Rectal smooth muscle tissue (tissue), 1 donor: Measurements from ENCODE around the gene LAIR1.
"Not testable (repeated sequence)": the region's sequence is repeated elsewhere in the genome, so short reads cannot be mapped to it uniquely, and the experiment has no call there.

Experiments used
- H3K27ac ChIP-seq: one replicate; pipeline ENCODE4 v1.7.0; 2013; ENCODE audit warnings: low read depth, low read length, inconsistent platforms
- H3K27me3 ChIP-seq: one replicate; pipeline ENCODE4 v1.7.0; 2013; ENCODE audit warnings: low read length; ENCODE audit not compliant: control insufficient read depth, insufficient read depth
- H3K36me3 ChIP-seq: one replicate; pipeline ENCODE4 v1.7.0; 2013; ENCODE audit warnings: low read length; ENCODE audit not compliant: control insufficient read depth, insufficient read depth
- H3K4me1 ChIP-seq: one replicate; pipeline ENCODE4 v1.7.0; 2013; ENCODE audit warnings: low read length; ENCODE audit not compliant: control insufficient read depth, insufficient read depth
- H3K4me3 ChIP-seq: one replicate; pipeline ENCODE4 v1.7.0; 2013; ENCODE audit warnings: low read length
- H3K9ac ChIP-seq: one replicate; pipeline ENCODE4 v1.7.0; 2013; ENCODE audit warnings: low read length

Gene LAIR1

DNA sequence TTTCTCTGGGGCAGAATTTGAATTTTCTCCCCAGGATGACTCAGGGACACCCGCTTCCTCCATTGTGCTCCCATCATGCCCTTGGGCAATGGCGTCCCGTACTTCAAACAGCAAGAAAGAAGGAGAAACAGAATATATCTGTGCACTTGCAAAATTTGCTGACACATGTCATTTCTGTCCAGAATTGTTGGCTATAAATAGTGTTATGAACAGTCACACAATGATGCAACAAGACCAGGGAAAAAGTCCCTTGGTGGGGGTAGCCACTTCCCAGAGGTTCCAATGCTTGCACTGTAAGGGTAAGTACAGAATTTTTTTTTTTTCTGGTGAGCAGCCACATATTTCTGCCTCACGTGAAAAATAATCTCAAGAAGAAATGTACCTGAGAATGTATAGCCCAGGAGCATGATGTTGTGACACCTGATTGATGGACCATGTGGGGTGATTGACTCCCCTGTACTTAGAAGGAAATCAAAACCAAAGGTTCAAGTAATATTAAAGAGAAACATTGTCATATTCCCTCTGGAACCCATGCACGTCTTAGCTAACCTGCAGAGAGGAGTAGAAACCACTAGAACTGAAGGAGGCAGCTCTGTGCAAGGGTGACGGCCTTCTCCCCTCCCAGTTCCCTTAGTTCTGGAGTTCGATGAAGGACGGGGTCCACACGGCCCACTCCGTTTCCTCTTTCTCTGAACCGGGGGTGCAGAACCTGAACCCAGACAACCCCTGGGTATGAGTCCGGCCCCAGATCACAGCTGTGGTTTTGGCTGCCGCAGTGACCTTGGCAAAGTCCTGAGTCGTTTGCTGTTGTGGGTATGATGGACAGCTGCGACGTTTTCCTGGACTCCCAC, 9.3 kb upstream of the LAIR1 start:
- no peak overlapping the region for H3K9ac ChIP-seq
- no peak overlapping the region for H3K4me3 ChIP-seq
- H3K36me3 ChIP-seq: no peaks in the 10 kb centered on the region
- H3K4me1 ChIP-seq: no peaks in the 10 kb centered on the region
- H3K27ac ChIP-seq: no peak overlapping the region
- H3K27me3 ChIP-seq: no peaks in the 10 kb centered on the region

DNA sequence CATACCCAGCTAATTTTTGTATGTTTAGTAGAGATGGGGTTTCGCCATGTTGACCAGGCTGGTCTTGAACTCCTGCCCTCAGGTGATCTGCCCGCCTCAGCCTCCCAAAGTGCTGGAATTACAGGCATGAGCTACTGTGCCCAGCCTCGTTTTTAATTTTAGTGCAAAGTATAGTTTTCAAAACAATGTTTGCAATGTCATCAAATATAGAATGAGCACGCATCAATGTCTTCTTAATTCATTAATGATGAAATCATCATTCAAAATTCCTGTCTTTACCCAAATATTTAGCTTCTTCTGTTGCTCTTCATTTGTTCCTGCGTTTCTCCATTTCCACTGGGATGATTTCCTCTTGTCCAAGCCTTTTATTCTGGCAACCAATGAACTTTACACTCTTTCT, 6.7 kb upstream of the LAIR1 start:
- not testable (repeated sequence) for H3K9ac ChIP-seq, H3K27ac ChIP-seq, H3K4me3 ChIP-seq, H3K36me3 ChIP-seq, H3K4me1 ChIP-seq, H3K27me3 ChIP-seq

DNA sequence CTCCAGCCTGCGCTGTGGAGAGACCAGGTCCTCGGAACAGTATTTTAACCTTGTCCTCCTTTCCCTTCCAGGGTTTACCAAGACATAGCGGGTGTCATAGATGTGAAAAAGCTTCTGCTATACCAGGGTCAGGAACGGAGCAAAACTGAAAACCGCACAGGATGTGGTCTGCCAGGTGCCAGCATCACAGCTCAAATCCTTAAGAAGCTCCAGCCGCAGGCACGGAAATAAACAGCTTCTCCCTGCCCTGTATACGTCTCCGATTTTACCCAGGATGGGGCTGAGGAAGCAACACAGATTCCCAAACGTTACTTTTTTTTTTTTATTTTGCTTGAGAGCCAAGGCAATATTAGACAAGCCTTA, 5.7 kb upstream of the LAIR1 start:
- not testable (repeated sequence) for H3K36me3 ChIP-seq, H3K27ac ChIP-seq, H3K4me1 ChIP-seq, H3K4me3 ChIP-seq, H3K27me3 ChIP-seq, H3K9ac ChIP-seq

DNA sequence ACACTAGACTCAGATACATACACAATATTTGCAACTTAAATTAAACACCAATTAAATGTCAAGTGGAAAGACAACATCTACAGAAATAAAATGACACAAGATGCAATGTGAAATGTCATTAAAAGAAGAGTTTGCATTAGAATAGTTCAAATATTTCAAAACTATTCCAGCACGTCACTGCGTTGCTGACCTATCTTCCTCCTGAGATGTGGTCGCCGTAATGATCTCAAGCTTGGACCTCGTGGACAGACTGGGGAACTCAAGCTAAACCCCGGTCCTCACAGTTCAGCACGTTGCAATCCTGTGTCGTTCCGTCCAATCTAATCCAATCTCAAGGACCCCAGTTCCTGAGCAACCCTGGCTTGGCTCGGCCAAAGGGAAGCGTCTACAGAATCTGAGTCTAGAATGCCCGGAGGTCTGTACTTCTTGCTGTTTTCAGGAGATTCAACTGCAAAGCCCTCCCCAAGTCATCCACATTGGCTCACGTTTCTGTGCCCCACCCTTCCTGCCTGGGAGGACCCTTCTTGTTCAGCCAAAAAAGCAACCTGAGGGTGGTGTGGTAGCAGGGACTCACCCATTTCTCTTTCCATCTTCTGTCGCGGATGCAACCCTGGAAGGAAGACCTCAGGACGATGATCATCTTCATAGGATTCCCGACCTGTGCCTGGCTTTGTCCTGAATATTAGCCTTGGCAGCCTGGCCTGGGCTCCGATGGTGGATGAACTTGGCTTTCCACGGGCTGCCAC, 5.1 kb upstream of the LAIR1 start:
- H3K4me3 ChIP-seq, H3K27ac ChIP-seq, H3K36me3 ChIP-seq, H3K4me1 ChIP-seq, H3K9ac ChIP-seq, H3K27me3 ChIP-seq: not testable (repeated sequence)

DNA sequence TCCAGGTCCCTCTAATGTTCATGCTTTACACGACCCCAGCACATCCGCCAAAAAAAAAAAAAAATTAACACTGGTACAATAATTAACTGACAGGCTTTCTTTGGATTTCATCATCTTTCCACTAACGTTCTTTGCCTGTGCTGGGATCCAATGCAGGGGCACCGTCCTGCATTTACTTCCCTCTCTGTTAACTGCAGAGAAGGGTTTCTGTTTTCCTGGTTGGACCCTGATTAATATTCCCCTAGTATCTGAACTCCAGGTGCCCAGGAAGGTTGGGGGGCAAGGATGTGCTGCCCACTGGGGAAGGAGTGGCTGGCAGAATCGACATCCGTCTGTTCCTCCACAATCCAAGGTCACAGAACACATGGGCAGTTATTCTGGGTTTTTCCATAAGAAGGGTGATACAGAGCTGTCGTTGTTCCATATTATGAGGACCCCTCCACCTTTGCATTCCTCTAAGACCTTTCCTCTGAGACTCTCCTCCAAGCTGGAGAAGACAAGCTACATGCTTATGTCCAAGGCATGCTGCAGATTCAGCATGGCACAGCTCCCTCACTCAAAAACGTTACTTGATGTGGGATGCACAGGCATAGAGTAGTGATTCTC, 4.5 kb upstream of the LAIR1 start:
- Histone ChIP-seq H3K36me3 (no peaks in the 10 kb centered on the region), H3K4me1 (no peaks in the 10 kb centered on the region), H3K27me3 (no peaks in the 10 kb centered on the region), H3K4me3 (no peak overlapping the region), H3K9ac (no peak overlapping the region), H3K27ac (no peak overlapping the region)

DNA sequence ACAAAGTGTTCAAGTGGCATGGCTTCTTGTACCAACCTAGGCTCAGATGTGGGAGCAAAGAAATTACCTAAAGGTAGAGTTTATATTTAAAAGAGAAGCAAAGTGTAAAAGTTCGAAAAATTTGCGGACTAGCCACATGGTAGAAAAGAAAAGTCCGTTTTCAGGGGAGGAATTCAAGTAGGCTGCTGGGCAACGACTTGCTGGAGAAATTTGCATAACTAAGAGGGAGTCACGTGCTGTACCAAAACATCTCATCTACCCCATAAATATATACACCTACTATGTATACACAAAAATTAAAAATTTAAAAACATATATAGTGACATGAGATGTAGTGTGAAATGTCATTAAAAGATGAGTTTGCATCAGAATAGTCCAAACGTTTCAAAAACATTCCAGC, 2.1 kb upstream of the LAIR1 start:
- no peak overlapping the region for H3K4me3 ChIP-seq
- H3K27ac ChIP-seq: no peak overlapping the region
- H3K27me3 ChIP-seq: no peaks in the 10 kb centered on the region
- no peaks in the 10 kb centered on the region for H3K36me3 ChIP-seq
- H3K4me1 ChIP-seq: no peaks in the 10 kb centered on the region
- H3K9ac ChIP-seq: no peak overlapping the region

DNA sequence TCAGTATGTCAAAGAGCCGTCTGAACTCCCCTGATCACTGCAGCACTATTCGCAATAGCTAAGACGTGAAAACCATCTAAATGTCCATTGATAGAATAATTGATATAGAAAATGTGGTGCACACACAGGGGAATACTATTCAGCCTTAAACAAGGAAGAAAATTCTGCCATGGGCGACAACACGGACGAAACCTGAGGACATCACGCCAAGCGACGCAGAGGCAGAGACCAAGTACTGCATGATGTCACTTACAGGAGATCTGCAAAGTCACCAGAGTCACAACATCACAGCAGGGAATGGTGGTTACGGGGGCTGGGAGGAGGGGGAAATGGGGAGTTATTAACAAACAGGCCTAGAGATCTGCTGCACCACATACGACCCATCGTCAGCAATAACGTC, 1.1 kb upstream of the LAIR1 start:
- H3K27ac ChIP-seq, H3K36me3 ChIP-seq, H3K27me3 ChIP-seq, H3K4me3 ChIP-seq, H3K9ac ChIP-seq, H3K4me1 ChIP-seq: not testable (repeated sequence)

DNA sequence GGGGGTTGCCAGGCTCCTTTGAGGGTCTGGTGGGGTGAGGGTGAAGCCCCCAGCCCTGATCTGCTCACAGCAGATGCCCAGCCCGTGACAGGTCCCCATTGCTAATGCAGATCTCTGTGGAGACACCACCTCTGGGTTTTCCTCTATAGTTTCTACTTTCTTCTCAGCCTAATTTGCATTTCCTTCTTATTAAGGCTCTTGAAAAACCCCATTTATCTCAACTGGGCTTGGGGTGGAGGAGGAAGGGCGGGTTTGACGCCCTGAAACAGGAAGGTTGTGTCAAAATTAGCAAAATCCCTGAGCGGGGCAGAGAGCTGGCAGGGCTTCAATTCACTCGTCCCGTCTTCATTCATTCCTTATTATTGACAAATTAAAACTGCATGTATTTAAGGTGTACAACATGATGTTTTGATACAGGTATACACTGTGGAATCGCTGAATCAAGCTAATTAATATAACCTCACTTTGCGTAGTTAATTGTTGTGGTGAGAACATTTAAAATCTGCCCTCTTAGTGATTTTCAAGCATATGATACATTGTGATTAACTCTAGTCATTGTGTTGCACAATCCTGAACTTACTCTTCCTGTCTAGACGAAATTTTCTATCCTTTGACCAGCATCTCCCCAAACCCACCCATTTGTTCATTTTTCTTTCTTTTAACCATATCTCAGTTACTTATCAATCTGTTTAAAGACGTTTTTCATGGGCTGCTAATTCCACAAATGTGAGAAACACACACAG, 2.9 kb downstream of the LAIR1 start:
- H3K4me1 ChIP-seq, H3K36me3 ChIP-seq, H3K27me3 ChIP-seq, H3K27ac ChIP-seq, H3K4me3 ChIP-seq, H3K9ac ChIP-seq: not testable (repeated sequence)

DNA sequence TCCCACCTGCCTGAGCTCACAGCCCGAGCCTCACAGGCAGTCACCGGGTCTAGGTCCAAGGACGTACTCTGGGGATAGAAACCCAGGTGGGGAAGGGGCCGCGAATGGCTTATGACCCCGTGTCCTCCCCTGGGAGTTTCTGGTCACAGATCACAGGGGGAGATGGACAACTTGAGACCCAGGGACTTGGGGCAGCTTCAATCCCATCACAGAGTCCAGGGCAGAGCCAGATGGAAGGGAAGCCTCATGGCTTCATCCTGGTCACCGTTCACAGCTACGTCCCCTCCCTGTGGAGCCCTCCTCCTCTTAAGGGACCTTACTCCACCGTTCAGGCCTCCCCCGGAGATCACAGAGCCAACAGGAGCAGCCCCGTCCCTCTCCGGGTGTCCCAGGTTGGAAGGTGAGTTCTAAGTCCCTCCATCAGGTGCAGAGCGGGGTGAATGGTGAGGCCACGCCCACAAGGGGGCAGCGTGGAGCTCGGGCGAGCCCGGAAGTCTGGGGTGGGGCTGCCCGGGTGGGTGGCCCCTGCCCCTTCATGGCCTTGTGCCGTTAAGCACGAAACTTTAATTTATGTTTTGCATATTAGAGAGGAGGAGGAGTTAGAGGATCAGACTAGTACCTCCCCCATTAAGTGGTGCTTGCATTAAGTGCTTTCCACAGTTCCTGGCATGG, 5.4 kb downstream of the LAIR1 start:
- H3K27me3 ChIP-seq, H3K36me3 ChIP-seq, H3K27ac ChIP-seq, H3K9ac ChIP-seq, H3K4me1 ChIP-seq, H3K4me3 ChIP-seq: not testable (repeated sequence)

DNA sequence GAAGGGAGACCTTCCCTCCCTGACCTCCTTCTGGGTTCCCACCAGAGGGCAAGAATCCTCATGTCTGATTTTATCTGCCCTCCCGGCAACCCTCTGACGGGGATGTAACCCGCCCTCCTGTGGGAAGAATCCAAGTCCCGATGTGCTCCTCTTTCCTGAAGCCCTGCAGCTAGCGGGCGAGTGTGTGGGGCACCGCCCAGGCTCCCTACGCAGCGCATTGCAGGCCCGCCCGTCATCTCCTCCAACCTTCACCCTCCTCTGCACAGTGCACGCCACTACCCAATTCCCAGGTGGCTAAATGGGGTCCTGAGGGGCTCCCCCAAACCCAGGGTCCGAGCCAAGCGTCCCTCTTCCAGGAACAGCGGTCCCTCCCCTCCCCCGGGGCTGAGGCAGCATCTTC, 7.3 kb downstream of the LAIR1 start:
- H3K4me1 ChIP-seq: no peaks in the 10 kb centered on the region
- no peak overlapping the region for H3K9ac ChIP-seq
- H3K4me3 ChIP-seq: no peak overlapping the region
- H3K36me3 ChIP-seq: no peaks in the 10 kb centered on the region
- H3K27ac ChIP-seq: no peak overlapping the region
- peaks cover 5% of the 10 kb centered on the region for H3K27me3 ChIP-seq

DNA sequence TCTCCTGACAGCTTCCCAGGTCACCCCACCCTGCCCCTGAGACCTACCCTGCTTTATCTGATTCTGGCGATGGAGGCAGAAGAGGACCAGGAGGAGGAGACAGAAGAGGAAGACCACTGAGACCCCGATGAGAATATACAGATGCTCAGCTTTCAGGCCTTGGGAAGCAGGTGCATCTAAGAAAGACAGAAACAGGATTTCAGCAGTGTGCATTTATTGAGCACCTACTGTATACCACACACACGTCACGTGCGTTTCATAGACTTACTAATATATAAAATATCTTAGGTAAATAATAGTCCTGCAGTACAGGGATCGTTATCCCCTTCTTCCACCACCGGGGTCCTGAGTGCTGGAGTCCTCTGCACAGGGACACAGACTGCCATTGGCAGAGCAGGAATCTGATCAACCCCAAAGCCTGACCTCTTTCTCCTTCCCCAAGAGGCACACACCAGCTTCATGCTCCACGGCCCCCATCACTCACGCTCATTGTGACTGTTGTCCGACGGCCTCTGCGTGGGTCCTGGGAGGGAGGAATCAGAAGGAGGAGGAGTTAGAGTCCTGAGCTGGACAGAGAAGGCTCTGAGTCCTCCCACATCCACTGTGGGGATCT, 8.2 kb downstream of the LAIR1 start:
- Histone ChIP-seq H3K9ac (no peak overlapping the region), H3K4me3 (no peak overlapping the region), H3K27ac (no peak overlapping the region), H3K4me1 (no peaks in the 10 kb centered on the region), H3K36me3 (no peaks in the 10 kb centered on the region), H3K27me3 (peaks cover 5% of the 10 kb centered on the region)

DNA sequence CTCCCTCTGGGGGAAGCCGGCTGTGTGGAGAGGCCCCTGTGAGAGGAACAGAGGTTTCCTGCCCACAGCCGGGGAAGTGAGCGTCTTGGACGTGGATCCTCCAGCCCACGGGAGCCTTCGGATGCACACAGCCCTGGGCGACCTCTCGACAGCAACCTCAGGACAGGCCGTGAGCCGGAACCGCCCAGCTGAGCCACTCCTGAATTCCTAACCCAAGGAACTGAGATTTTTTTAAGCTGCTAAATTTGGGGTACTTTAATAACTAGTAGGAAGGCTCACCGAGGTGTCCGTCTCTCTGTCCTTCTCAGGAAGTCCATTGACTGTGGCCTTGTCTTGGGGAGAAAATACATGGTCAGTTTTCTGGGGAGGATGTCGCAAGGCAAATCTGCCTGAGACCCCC, 9.1 kb downstream of the LAIR1 start:
- Histone ChIP-seq H3K4me1 (no peaks in the 10 kb centered on the region), H3K36me3 (no peaks in the 10 kb centered on the region), H3K4me3 (no peak overlapping the region), H3K27me3 (peaks cover 5% of the 10 kb centered on the region), H3K27ac (no peak overlapping the region), H3K9ac (no peak overlapping the region)
